ENCODE measurements around the gene F13A1.

- TF ChIP-seq, protein P1, sequence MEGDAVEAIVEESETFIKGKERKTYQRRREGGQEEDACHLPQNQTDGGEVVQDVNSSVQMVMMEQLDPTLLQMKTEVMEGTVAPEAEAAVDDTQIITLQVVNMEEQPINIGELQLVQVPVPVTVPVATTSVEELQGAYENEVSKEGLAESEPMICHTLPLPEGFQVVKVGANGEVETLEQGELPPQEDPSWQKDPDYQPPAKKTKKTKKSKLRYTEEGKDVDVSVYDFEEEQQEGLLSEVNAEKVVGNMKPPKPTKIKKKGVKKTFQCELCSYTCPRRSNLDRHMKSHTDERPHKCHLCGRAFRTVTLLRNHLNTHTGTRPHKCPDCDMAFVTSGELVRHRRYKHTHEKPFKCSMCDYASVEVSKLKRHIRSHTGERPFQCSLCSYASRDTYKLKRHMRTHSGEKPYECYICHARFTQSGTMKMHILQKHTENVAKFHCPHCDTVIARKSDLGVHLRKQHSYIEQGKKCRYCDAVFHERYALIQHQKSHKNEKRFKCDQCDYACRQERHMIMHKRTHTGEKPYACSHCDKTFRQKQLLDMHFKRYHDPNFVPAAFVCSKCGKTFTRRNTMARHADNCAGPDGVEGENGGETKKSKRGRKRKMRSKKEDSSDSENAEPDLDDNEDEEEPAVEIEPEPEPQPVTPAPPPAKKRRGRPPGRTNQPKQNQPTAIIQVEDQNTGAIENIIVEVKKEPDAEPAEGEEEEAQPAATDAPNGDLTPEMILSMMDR (IDR thresholded peaks at IDR 0.05), result no peak
- no peak for TF ChIP-seq EP300 (IDR thresholded peaks at IDR 0.05)
- TF ChIP-seq POLR2AphosphoS5 (IDR thresholded peaks at IDR 0.05), result no peak
- TF ChIP-seq POLR2A (IDR thresholded peaks at IDR 0.05), result no peak
Measured at GRCh38 chr6:6235786-6236185, 84.7 kb downstream of the F13A1 start.

Measured in gastroesophageal sphincter (tissue), 3 donors.